ENCODE measurements around the gene UPK2.
A peak's percentile ranks its signal among the peaks of the same experiment; 100 is the strongest.
"Not testable (repeated sequence)": the region's sequence is repeated elsewhere in the genome, so short reads cannot be mapped to it uniquely, and the experiment has no call there.

The UPK2 gene

DNA sequence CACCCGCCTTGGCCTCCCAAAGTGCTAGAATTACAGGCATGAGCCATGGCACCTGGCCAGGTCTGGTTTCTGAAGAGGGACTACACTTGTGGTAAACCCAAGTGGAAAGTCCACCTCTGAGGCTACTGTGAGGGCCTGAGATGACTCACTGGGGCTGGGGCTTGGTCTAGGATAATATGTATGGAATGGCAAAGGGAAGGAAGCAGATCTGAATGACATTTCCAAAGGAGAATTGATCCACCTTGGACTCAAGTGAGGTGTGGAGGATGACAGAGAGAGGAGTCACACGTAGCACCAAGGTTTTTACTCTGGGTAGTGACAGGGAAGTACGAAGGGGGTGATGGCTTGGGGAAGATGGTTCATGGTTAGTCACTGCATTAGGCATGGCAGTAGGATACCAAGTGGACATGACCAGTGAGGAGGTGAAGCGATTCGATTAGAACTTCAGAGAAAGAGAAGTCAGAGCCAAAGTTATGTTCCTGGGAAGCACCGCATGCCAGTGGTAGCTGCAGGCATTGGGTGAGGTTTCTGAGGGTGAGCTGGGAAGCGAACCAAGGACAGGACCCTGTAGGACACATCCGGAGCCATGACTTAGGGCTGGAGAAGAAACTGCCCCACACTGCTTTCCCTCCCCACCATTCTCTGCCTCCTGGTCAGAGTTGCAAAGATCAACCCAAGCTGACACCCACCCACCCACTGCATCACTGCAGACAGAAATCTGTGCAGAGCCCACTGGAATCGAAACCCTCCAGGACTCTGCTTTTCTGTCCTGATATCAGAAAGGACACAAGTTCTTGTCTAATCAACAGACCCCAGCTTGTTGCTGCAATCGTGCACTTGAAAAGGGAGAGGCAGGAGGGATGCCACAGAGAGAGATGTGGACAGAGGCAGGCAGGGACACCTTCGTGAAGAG lies 17.4 kb upstream of the UPK2 start:
- no peak for DNase-seq (ENCODE audit: low read depth, low spot score)

GRCh38 chr11:118939404-118939915 lies 16.6 kb upstream of the UPK2 start:
- DNase-seq (ENCODE audit: low read depth, low spot score) = no peak

- DNase-seq (ENCODE audit: low read depth, low spot score) = peak; percentile 47
These were observed 16.0 kb upstream of the UPK2 start for GRCh38 chr11:118939953-118940598.

GRCh38 chr11:118947091-118947490 lies 9.0 kb upstream of the UPK2 start:
- no peak for DNase-seq (ENCODE audit: low read depth, low spot score)

- DNase-seq (ENCODE audit: low read depth, low spot score) = no peak
These were observed 8.1 kb upstream of the UPK2 start for GRCh38 chr11:118948000-118948399.

DNA sequence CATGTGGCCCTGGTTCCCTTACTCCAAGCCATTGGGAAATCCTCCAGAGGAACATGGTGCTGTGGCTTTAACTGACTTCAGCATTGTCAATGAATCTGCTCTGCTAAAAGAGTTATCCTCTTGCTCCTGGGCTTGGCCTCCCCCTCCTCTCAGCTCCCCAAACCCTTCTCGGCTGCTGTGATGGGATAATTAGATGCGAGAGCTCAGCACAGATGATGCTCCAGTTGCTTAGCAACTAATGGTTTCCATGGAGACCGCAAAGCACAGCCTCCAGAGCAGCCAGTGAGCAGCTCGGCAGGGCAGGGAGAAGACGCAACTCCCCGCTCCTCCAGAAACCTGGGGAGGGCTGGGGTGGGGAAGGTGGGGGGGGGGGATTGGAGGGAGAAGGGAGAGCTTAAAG lies 2.8 kb upstream of the UPK2 start:
- no peak for DNase-seq (ENCODE audit: low read depth, low spot score)

- not testable (repeated sequence) for DNase-seq (ENCODE audit: low read depth, low spot score)
These were observed 2.1 kb upstream of the UPK2 start for GRCh38 chr11:118953976-118954375.

DNA sequence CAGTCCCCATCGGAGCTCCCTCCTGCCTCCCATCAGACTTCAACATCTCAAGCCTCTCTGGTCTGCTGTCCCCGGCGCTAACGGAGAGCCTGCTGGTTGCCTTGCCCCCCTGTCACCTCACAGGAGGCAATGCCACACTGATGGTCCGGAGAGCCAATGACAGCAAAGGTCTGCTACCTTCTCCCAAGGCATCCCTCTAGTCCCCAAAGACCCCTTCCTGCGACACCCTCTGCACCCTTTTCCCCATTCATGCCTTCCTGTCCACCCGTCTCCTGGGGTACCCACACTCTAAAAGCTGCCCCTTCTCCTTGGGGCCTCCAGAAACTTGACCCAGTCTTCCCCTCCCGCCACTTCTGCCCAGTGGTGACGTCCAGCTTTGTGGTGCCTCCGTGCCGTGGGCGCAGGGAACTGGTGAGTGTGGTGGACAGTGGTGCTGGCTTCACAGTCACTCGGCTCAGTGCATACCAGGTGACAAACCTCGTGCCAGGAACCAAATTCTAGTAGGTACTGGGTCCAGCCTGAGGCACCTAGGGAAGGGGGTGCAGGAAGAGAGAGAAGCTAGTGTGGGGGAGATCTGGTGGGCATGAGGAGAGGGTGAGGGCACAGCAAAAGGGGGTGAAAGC lies 860 bp downstream of the UPK2 start:
- no peak for DNase-seq (ENCODE audit: low read depth, low spot score)

GRCh38 chr11:118957549-118957948 lies 1.5 kb downstream of the UPK2 start:
- DNase-seq (ENCODE audit: low read depth, low spot score) = no peak

DNA sequence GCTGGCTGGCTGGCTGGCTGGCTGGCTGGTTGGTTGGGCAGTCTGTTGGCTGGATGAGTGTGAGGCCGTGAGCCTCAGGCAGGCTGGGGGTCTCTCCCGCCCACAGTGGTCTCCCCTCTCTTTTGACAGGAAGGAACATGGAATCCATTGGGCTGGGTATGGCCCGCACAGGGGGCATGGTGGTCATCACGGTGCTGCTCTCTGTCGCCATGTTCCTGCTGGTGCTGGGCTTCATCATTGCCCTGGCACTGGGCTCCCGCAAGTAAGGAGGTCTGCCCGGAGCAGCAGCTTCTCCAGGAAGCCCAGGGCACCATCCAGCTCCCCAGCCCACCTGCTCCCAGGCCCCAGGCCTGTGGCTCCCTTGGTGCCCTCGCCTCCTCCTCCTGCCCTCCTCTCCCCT lies 1.9 kb downstream of the UPK2 start:
- DNase-seq (ENCODE audit: low read depth, low spot score) = no peak

GRCh38 chr11:118958577-118958976 lies 2.5 kb downstream of the UPK2 start:
- DNase-seq (ENCODE audit: low read depth, low spot score) = no peak

DNA sequence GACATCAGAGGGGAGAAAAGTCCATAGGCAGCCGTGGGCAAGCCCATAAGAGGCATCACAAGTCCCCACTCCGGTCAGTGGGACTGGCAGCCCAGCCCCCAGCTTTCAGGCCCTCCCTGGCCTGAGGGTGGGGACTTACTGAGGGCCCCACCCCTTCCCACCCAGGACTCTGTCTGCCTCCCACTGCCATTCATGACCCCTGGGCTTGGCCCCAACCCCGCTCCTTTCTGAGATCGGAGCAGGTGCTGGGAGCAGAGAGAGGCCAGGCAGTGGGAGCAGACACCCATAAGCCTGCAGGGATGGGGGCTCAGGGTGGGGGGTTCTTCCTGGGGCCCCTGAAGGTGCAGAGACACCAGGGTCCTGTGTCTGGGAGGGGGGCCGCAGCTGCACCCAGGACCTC lies 5.1 kb downstream of the UPK2 start:
- no peak for DNase-seq (ENCODE audit: low read depth, low spot score)

DNA sequence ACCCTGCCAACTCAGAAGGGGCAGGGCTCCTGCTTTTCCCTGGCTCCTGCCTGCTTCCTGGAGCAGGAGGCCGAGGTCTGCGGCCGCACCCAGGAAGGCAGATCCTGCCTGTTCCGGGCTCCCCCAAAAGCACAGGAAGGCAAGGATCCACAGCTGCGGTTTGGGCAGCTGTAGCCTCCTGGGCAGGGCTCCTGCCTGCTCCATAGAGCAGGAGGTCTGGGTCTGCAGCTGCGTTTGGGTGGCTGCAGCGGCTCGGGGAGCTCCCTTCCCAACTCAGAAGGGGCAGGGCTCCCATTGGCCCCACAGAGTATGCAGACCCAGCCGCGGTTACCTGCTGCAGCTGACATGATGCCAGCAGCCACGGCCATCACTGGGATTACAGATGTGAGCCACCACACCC lies 5.5 kb downstream of the UPK2 start:
- no peak for DNase-seq (ENCODE audit: low read depth, low spot score)

- DNase-seq (ENCODE audit: low read depth, low spot score) = not testable (repeated sequence)
These were observed 13.4 kb downstream of the UPK2 start for GRCh38 chr11:118969508-118969907.

- no peak for DNase-seq (ENCODE audit: low read depth, low spot score)
These were observed 15.5 kb downstream of the UPK2 start, which contains the start of gene FOXR1 for GRCh38 chr11:118971646-118972045. Gene FOXR1 (plus strand): TSS chr11:118971761. CDS start chr11:118971932, 171 bp downstream.

GRCh38 chr11:118973985-118974384 lies 17.9 kb downstream of the UPK2 start:
- no peak for DNase-seq (ENCODE audit: low read depth, low spot score)

GRCh38 chr11:118975771-118976709 lies 19.9 kb downstream of the UPK2 start:
- DNase-seq (ENCODE audit: low read depth, low spot score) = no peak

GRCh38 chr11:118979434-118979833 lies 23.3 kb downstream of the UPK2 start:
- no peak for DNase-seq (ENCODE audit: low read depth, low spot score)

GRCh38 chr11:118980191-118980881 lies 24.2 kb downstream of the UPK2 start:
- DNase-seq (ENCODE audit: low read depth, low spot score) = no peak

GRCh38 chr11:118984337-118984736 lies 28.2 kb downstream of the UPK2 start:
- not testable (repeated sequence) for DNase-seq (ENCODE audit: low read depth, low spot score)
